ENCODE results near the gene ARHGAP20.

Gene ARHGAP20, protein sequence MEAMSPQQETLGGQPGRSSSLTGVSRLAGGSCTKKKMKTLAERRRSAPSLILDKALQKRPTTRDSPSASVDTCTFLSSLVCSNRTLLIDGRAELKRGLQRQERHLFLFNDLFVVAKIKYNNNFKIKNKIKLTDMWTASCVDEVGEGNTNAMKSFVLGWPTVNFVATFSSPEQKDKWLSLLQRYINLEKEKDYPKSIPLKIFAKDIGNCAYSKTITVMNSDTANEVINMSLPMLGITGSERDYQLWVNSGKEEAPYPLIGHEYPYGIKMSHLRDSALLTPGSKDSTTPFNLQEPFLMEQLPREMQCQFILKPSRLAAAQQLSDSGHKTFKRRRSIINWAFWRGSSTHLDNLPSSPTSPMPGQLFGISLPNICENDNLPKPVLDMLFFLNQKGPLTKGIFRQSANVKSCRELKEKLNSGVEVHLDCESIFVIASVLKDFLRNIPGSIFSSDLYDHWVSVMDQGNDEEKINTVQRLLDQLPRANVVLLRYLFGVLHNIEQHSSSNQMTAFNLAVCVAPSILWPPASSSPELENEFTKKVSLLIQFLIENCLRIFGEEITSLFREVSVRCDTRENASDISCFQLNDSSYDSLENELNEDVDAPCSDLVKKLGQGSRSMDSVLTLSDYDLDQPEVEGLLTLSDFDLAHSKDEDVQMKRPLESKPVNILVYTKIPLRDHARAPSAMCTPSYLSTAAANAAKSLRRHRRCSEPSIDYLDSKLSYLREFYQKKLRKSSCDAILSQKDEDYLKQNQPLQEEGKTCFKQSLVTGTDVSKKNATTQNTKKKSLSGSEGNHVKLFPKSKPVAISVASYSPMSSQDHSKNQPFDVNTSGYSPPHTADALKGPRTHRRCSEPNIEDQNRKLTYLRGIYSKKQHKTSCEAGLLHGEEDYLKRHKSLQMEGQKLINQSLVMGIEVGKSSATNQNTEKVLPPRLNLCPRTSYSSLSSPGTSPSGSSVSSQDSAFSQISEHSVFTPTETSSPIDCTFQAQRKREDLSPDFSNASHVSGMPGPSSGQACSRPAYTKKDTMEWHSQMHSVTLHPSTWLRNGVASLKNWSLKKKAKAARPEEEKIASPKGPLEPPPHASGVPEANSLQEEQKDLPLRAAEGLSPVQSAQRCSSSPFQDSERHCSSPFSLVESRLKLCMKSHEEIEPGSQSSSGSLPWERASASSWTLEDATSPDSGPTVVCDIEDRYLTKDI

DNA sequence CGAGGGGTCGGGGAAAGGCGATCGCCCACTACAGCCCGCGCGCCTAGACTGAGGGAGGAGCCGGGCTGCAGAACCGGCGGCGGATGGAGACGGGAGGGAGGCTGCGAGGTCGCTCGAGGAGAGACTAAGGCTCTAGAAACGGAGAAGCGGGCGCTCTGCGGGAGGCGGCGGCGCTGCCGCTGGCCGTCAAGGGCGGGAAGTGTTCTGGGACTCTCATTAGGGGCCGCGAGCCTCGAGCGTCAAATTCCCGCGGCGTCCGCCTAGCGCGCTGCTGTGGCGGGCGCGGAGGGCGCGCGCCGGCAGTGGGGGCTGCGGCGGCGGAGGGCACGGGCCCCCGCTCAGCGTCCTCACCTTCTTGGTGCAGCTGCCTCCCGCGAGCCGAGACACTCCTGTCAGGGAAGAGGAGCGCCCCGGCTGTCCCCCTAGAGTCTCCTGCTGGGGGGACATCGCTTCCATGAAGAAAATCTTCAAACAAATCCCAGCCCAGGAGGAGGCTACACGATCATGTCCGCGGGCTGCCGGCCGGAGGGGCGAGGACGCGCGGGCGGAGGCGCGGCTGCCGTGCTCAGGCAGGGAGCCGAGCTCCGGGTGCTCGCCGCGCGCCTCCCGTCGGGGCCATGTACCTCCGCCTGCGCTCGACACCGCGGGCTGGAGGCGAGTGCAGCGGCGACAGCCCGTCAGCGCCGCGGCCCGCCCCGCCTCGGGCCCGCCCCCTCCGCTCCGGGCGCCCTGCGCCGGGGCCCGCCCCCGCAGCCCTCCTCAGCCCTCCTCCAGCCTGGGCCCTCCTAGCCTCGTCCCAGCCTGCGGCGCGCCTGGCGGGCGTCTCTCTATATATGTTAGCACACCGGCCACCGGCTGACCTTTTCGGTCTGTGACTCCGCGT, at the start of gene ARHGAP20:
Gene ARHGAP20 (minus strand): TSS at position 662 of the 883 bp plus-strand sequence. CDS start 206 bp downstream, at position 456.
- DNase-seq (ENCODE audit: low read depth): no peak

DNA sequence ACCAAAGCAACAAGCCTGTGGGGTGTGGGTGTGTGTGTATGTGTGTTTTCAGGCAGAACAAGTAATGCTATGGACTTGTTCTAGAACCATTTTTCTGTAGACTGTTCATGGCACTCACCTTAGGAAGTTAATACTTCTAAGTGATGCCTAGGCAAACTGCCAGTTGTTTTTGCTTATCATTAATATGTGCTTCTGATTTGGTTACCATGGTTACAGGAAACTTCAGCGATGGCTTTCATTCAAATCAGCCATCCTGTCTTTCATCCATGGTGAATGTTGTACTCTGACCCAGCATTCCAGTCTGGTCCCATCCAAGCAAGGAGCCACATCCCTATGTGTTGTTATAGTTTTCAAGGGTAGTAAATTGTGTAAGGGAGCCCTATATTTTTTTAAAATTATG, 49.8 kb upstream of the ARHGAP20 start:
- no peak for DNase-seq (ENCODE audit: low read depth)

DNA sequence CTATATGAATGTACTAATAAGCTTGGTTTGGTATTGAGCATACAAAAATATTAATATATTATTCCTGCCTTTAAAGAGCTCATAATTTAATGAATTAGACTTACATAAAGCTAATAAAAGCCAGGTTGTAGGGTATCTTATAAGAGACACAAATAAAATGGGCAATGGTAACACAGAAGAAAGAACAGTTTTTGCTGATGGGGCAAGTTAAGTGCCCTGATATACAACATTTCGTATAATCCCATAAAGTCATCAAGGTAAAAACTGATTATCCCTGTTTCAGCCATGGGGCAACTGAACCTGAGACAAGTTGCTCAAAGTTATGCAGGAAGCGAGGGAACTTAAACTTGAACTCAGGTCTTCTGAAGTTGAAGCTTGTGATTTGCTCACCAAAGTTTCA, 48.9 kb upstream of the ARHGAP20 start:
- DNase-seq (ENCODE audit: low read depth): no peak

DNA sequence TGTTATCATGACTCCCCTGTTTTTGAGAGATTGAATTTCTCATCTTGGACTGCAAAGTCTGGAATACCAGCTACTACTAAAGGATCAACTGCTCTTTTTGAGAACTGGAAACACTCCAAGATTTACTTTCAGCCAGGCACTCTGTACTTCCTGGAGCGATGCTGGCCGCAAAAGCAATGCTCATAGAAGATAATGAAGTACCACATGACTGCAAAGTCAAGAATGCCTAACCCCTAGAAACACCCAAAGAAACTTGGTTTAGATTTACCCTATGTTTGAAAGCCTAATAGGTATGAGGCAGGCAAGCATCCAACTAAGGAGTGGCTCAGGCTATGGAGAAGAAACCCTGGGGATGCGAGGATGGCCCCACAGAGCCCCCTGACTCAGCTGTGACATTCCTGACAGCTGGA, 47.7 kb upstream of the ARHGAP20 start:
- no peak for DNase-seq (ENCODE audit: low read depth)

DNA sequence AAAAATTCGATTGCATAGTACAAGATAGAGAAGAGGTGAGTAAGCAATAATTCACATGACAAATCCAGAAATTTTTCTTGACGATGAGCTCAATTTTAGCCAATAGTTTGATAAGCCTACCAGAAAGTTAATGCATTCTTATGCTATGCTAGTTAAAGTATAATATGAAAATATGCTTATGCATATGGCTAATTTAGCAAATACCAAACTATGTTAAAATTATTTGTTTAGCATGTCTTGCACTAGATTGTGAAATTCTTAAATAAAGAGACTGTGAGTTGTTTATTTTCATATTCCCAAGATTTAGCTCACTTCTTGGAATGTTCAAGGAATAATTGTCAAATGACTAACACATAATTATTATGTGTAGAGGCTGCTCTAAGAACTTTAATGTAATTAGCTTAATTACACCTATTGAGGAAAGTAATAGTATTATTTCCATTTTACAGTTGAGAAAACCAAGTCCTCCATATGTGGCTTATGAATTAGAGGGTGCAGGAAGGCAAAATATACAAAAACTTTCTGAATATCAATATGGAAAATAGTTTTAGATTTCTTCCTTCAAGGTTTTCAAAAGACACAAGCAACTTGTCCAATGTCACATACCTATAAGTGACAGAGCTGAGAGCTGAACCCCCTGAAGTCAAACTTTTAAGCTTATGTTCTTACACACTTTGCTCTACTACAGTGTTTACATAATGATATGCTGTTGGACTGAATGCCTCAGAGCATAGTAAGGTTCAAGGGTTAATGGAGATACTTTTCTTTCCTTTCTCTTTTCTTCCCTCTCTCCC, 45.9 kb upstream of the ARHGAP20 start:
- no peak for DNase-seq (ENCODE audit: low read depth)

DNA sequence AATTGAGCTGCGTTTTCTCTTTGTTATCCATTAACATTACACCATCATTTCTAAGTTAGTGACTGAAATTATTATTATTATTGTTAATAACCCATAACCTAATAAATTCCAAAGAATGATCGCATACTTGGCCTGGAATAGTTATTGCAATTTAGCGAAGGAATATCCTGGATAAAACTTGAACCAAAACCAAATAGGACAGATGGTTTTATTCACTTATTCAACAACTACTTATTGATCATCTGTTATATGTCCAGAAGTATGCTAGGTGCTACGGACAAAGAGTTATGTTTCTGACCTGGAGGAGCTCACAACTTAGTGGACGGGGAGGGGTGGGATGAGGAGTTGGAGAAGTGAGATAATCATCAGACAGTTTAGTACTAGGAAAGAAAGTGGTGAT, 44.8 kb upstream of the ARHGAP20 start:
- no peak for DNase-seq (ENCODE audit: low read depth)

DNA sequence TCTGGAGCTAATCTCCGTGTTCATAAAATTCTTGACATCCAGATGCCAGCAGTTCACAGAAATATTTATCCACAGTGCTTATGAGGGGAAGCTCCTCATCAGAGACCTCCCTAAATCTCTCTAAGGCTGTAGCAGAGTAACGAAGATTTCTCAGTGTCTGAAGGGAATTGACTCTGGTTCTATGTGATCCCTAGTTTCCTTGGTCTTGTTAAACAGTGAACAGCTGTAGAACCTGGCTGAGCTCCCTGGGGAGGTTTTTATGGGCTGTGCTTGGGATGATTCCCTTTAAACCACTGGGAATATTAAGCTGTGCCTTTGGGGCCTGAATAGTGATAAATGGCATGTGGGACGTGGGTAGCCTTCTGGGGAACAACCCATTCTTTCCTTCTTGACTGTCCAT, 43.7 kb upstream of the ARHGAP20 start:
- no peak for DNase-seq (ENCODE audit: low read depth)

DNA sequence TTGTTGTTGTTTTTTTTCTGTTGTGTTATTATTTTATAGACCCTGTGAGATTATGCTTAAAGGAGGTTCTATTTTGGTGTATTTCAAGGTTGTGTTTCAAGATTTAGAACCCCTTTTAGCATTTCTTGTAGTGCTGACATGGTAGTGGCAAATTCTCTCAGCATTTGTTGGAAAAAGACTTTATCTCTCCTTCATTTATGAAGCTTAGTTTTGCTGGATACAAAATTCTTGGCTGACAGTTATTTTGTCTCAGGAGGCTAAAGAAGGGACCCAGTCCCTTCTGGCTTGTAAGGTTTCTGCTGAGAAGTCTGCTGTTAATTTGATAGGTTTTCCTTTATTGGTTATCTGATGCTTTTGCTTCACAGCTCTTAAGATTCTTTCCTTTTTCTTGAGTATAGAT, 40.7 kb upstream of the ARHGAP20 start:
- no peak for DNase-seq (ENCODE audit: low read depth)

DNA sequence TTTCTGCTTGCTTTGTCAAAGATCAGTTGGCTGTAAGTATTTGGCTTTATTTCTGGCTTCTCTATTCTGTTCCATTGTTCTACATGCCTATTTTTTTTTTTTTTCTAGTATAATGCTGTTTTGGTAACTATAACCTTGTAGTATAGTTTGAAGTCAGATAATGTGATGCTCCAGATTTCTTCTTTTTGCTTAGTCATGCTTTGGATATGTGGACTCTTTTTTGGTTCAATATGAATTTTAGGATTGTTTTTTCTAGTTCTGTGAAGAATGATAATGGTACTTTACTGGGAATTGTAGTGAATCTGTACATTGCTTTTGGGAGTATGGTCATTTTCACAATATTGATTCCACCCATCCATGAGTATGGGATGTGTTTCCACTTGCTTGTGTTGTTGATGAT, 37.9 kb upstream of the ARHGAP20 start:
- DNase-seq (ENCODE audit: low read depth): no peak

DNA sequence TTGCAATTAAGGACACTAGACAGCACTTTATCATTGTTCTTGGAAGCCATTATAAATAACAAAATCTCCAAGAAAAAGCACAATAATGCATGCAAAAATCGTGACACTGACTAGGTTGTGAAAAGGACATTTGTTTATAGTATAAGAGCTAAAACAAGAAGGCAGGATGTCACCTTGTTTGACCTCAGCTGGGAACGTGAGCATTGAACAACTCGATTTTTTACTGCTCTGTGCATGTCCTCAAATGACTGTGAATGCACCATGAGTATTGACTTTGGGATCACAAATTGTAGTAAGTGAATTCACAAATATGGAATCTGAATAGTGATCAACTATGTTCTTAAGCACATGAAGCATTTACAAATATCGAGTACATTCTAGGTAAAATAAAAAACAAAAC, 35.3 kb upstream of the ARHGAP20 start:
- no peak for DNase-seq (ENCODE audit: low read depth)

DNA sequence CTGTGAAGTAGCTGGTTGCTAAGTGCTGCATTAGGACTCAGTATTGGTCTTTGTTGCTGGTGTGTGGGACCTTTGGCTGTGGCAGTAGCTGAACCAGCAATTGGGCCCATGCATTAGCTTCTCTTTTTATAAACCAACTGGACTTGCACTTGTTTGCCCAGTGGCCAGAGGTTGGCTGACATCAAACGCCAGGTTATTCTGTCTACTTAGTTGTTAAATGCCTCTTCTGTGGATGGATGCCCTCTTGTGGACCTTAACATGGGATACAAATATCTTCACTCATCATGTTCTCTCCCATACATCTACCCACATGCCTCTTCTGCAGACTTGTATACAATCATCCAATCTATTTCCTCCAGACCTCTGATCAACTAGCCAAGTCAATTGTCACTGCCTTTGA, 26.4 kb upstream of the ARHGAP20 start:
- no peak for DNase-seq (ENCODE audit: low read depth)

DNA sequence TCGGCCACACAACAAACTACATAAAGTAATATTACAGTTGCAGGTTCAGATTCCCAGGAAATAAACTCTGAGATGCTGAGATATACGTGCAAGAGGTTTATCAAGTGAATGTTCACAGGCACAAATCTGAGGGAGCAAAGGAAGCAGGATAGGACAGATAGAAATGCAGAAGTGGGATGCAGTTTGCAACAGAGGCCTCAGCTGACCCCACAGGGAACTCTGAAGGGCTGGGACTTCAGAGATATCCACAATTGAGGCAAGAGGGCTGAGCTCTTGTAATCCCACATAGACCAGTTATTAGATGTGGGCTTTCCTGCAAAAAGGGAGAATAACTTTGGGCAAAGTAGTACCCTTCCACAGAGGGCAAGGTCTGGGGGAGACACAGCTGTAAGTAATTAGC, 25.4 kb upstream of the ARHGAP20 start:
- no peak for DNase-seq (ENCODE audit: low read depth)

DNA sequence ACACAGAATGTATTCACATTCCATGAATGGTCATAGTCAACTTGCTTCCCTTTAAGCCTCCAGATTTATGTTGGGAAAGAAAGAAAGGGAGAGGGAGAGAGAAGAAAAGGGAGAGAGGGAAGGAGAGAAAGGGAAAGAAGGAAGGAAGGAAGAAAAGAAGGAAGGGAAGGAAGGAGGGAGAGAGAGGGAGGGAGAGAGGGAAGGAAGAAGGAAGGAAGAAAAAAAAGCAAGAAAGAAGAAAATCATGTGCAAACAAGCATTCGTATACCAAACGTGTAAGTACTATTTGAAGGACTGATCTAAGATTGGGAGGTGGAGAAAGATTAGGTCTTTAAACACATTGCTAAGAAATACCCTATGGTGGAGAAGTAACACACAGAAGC, 23.9 kb upstream of the ARHGAP20 start:
- no peak for DNase-seq (ENCODE audit: low read depth)

DNA sequence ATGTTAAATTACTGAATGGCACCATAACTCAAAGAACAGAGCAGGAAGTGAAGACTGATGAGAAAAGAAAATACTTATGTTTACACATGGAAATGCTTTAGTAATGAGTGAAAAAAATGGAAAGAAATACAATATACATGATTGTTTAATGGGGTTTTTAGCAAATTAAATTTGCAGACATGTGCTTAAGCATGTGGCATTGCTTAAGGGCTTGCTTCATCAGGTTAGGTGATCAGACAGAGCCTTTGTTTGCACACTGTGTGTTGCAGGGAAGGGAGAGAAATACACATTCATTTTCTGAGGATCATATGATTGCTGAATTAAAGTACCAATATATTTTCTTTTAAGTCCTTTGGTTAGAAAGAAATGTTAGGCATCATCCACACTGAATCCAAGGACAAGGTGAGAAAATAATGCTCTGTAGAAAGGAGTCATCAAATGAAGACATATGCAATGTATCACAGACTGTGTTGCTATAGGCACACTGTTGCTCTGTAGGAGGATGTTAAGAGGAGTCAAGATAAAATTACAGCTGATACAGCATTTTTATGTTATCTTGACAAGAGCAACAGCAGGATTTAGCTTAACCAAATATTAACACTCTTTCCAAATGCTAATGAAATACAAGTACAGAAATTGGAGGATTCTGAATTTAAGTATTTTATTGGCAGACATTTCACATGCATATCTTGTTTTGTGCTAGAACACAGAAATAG, 23.4 kb upstream of the ARHGAP20 start:
- DNase-seq (ENCODE audit: low read depth): no peak

DNA sequence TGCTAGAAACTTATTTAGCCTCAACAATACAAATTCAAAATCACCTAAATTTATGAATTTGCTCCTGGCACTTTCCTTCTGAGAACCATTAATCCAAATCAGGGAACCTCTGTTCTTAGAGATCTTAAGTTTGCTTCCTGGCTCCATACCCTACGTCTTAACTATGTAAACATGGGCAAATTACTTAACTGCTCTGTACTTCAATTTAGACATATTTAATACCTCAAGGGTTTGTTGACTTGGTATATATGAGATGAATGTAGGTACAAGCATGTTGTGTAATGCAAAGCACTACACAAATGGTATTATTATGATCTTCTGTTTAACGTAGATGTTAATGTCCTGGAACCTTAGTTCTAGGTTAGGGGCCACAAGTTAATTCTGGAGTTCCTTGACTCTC, 22.6 kb upstream of the ARHGAP20 start:
- no peak for DNase-seq (ENCODE audit: low read depth)

DNA sequence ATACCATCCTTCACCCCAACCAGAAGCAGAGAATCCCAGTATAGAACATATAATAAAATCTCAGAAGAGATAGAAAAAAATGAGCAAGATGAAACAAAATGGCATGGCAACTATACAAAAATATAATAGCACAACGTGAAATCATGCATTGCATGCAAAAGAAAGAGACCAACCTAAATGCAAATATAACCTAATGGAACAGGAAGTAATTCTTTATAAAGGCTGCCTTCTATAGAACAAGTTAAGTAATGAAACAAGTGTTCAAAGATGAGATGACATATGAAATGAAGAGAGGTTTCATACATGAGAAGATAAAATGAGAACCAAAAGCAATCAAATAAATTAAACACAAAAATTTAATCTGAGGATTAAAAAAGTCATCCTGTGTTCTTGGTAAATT, 18.5 kb upstream of the ARHGAP20 start:
- no peak for DNase-seq (ENCODE audit: low read depth)

DNA sequence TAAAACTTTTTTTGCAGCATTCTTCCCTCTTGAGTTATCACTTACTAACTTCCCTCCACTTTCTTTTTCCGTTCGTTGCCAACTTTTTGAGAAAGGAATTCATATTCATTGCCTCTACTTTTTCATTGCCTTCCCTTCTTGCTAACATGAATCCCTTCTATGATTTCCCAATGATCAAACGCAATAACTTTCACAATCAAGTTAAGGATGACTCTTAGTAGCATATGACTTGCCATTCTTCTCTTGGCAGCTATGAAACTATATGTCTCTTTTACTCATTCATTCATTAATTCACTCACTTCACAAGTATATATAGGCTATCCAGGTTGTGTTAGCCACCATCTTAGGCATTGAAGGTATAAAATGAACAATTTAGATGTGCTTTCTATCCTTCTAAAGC, 16.6 kb upstream of the ARHGAP20 start:
- DNase-seq (ENCODE audit: low read depth): no peak

DNA sequence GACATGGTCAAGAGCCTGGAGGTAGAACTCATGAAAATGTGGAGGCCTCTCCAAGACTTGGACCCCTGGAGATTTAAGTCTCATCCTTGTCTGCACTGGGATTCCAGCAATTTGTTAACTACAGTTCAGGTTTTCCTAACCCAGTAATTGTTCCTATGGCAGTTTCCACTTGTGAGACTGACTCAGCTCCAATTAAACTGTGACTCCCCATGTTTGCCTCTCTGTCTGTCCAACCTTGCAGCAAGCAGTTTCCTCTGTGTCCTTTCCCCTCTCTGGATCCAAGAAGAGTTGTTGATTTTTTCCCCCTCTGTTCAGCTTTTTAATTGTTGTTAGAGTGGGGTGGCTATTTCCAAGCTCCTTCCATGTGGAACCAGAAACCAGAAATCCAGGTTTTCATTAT, 16.2 kb upstream of the ARHGAP20 start:
- no peak for DNase-seq (ENCODE audit: low read depth)

DNA sequence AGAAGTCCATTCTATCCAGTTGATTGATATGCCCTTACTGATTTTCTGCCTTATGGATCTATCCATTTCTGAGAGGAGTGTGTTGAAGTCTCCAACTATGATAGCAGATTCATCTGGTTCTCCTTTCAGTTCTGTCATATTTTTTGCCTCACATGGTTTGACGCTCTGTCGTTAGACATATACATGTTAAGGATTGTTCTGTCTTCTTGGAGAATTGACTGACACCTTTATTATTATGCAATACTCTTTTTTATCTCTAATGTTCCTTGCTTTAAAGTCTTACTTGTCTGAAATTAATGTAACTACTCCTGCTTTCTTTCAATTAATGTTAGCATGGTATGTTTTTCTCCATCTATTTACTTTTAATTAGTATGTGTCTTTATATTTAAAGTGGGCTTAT, 12.1 kb upstream of the ARHGAP20 start:
- DNase-seq (ENCODE audit: low read depth): no peak
